GM23338 (cell line): ENCODE data around the gene INTS3.

ENCODE experiments used
- CREB1 ChIP-seq: fragments of 250-450 bp; sonication (Bioruptor Pico); IDR thresholded peaks from 2 replicates; pipeline ENCODE4 v1.5.0; 2020; ENCODE audit warnings: low read depth, mild to moderate bottlenecking, moderate library complexity
- CTCF ChIP-seq, 2 experiments: fragments of 200-600 bp in 1 of 2; sonication (generic) in 1 of 2; conservative IDR thresholded peaks; 2 replicates each; pipeline versions ENCODE4 v1.5.1 to v1.6.1; 2016 to 2017; ENCODE audit warnings: antibody characterized with exemption in 2 of 2, low read depth in 2 of 2, mild to moderate bottlenecking in 2 of 2, moderate library complexity in 1 of 2
- EZH2 ChIP-seq: fragments of 200-600 bp; sonication (generic); IDR thresholded peaks from one replicate; pipeline ENCODE4 v1.8.0; 2017; ENCODE audit warnings: antibody characterized with exemption, mild to moderate bottlenecking, low read depth; ENCODE audit not compliant: unreplicated experiment
- EZH2phosphoT487 ChIP-seq: fragments of 200-600 bp; sonication (generic); IDR thresholded peaks from one replicate; pipeline ENCODE4 v1.8.1; 2018; ENCODE audit warnings: antibody characterized with exemption; ENCODE audit not compliant: unreplicated experiment
- JUNB ChIP-seq: IDR thresholded peaks from one replicate; pipeline ENCODE4 v1.6.1; 2016; ENCODE audit warnings: antibody characterized with exemption; ENCODE audit not compliant: unreplicated experiment
- POLR2AphosphoS5 ChIP-seq: IDR thresholded peaks from 2 replicates; pipeline ENCODE4 v1.6.1; 2016; ENCODE audit warnings: antibody characterized with exemption, low read depth
- REST ChIP-seq: IDR thresholded peaks from one replicate; pipeline ENCODE4 v1.6.1; 2018; ENCODE audit warnings: antibody characterized with exemption; ENCODE audit not compliant: unreplicated experiment
- STAT1 ChIP-seq: IDR thresholded peaks from one replicate; pipeline ENCODE4 v1.6.1; 2016; ENCODE audit warnings: antibody characterized with exemption; ENCODE audit not compliant: unreplicated experiment

GRCh38 chr1:153693466-153693865 lies 34.4 kb upstream of the INTS3 start:
- TF ChIP-seq CTCF (conservative IDR thresholded peaks at IDR 0.05; ENCODE audit: low read depth in 2 of 2) (no peak), EZH2 (no peak), EZH2phosphoT487 (no peak), REST (no peak), POLR2AphosphoS5 (no peak), CREB1 (CRISPR knock-in tag) (no peak), STAT1 (no peak), JUNB (no peak)
